ENCODE results near the gene LRRTM2.

- TF ChIP-seq POLR2A (IDR thresholded peaks at IDR 0.05; ENCODE audit: low read depth, low read length) (no peak), EZH2 (IDR thresholded peaks at IDR 0.05; ENCODE audit: borderline replicate concordance, low read depth, low read length, severe bottlenecking) (no peak), JUN (IDR thresholded peaks at IDR 0.05; ENCODE audit: borderline replicate concordance, insufficient read depth, insufficient read length, low read depth) (no peak)
- TF ChIP-seq, protein P1, sequence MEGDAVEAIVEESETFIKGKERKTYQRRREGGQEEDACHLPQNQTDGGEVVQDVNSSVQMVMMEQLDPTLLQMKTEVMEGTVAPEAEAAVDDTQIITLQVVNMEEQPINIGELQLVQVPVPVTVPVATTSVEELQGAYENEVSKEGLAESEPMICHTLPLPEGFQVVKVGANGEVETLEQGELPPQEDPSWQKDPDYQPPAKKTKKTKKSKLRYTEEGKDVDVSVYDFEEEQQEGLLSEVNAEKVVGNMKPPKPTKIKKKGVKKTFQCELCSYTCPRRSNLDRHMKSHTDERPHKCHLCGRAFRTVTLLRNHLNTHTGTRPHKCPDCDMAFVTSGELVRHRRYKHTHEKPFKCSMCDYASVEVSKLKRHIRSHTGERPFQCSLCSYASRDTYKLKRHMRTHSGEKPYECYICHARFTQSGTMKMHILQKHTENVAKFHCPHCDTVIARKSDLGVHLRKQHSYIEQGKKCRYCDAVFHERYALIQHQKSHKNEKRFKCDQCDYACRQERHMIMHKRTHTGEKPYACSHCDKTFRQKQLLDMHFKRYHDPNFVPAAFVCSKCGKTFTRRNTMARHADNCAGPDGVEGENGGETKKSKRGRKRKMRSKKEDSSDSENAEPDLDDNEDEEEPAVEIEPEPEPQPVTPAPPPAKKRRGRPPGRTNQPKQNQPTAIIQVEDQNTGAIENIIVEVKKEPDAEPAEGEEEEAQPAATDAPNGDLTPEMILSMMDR (IDR thresholded peaks at IDR 0.05; ENCODE audit: extremely low read depth in 1 of 2, insufficient read depth in 1 of 2, low read depth in 1 of 2, low read length in 2 of 2) = no peak
Measured at GRCh38 chr5:138819081-138819480, 56.1 kb downstream of the LRRTM2 start.

Measured in endothelial cell of umbilical vein (primary cell).